SH-SY5Y (cell line): Measurements from ENCODE around the gene TMEM182.

Experiments
- GATA2 ChIP-seq: IDR thresholded peaks from 2 replicates; pipeline ENCODE4 v1.6.1; 2011; ENCODE audit warnings: mild to moderate bottlenecking, low read depth, low read length
- GATA3 ChIP-seq: IDR thresholded peaks from 2 replicates; pipeline ENCODE4 v1.6.1; 2011; ENCODE audit warnings: low read depth, mild to moderate bottlenecking, low read length, moderate library complexity

GRCh38 chr2:102801858-102802699, 40.2 kb downstream of the TMEM182 start:
- TF ChIP-seq GATA2 (no peak), GATA3 (no peak)
